CD14-positive monocyte (primary cell): ENCODE data around the gene PASD1. TPM values are rescaled to one million over a fixed set of nuclear protein-coding genes. Genes with fewer than 3 reads are reported as not detected.

Experiments
- DNase-seq, 3 donors: peaks; one replicate each; pipeline ENCODE4 v3.0.0-alpha.2; 2011 to 2022
- H2AFZ ChIP-seq: 2 replicates; pipeline ENCODE4 v1.6.0; 2012; ENCODE audit warnings: mild to moderate bottlenecking, low read depth, low read length, inconsistent platforms; ENCODE audit not compliant: insufficient read depth, poor library complexity, severe bottlenecking
- H3K27ac ChIP-seq, 2 donors: 1 replicate in 1 of 2; 2 replicates in 1 of 2; pipeline ENCODE4 v1.5.1; 2012 to 2013; ENCODE audit warnings: low read length in 2 of 2, control low read depth in 1 of 2, inconsistent platforms in 1 of 2, low read depth in 1 of 2, mild to moderate bottlenecking in 1 of 2
- H3K27me3 ChIP-seq, 2 donors: one replicate each; pipeline versions ENCODE4 v1.6.0 to v1.6.1; 2011 to 2013; ENCODE audit warnings: low read length in 2 of 2; ENCODE audit not compliant: control insufficient read depth in 2 of 2, insufficient read depth in 2 of 2
- H3K36me3 ChIP-seq, 2 donors: replicated peaks in 1 of 2; 1 replicate in 1 of 2; 2 replicates in 1 of 2; pipeline versions ENCODE4 v1.5.1 to v1.6.1; 2012 to 2013; ENCODE audit warnings: low read length in 2 of 2, control low read depth in 1 of 2, inconsistent platforms in 1 of 2, mild to moderate bottlenecking in 1 of 2; ENCODE audit not compliant: insufficient read depth in 2 of 2, control insufficient read depth in 1 of 2
- H3K4me1 ChIP-seq, 2 donors: 1 replicate in 1 of 2; 2 replicates in 1 of 2; pipeline versions ENCODE4 v1.5.1 to v1.6.1; 2012 to 2013; ENCODE audit warnings: low read length in 2 of 2, control low read depth in 1 of 2, inconsistent platforms in 1 of 2, mild to moderate bottlenecking in 1 of 2, moderate library complexity in 1 of 2; ENCODE audit not compliant: insufficient read depth in 2 of 2, control insufficient read depth in 1 of 2
- H3K4me2 ChIP-seq: replicated peaks from 2 replicates; pipeline ENCODE3; 2012; ENCODE audit warnings: low read length, moderate library complexity, mild to moderate bottlenecking; ENCODE audit not compliant: poor library complexity, severe bottlenecking; ENCODE audit errors: extremely low read depth
- H3K4me3 ChIP-seq, 3 experiments: fragments of 200-600 bp in 1 of 3; sonication (generic) in 1 of 3; replicated peaks in 1 of 3; 1 replicate in 2 of 3; 2 replicates in 1 of 3; pipeline ENCODE4 v1.5.1; 2011 to 2013; ENCODE audit warnings: low read length in 3 of 3, mild to moderate bottlenecking in 3 of 3, control low read depth in 2 of 3, low read depth in 2 of 3, inconsistent platforms in 1 of 3, moderate library complexity in 1 of 3
- H3K79me2 ChIP-seq: 2 replicates; pipeline ENCODE4 v1.6.0; 2012; ENCODE audit warnings: mild to moderate bottlenecking, control low read depth, inconsistent platforms, low read length, moderate library complexity; ENCODE audit not compliant: insufficient read depth
- H3K9ac ChIP-seq: 2 replicates; pipeline ENCODE4 v1.6.0; 2017; ENCODE audit warnings: low read length, mild to moderate bottlenecking; ENCODE audit not compliant: insufficient read depth, poor library complexity, severe bottlenecking
- H3K9me3 ChIP-seq, 2 donors: replicated peaks in 1 of 2; 1 replicate in 1 of 2; 2 replicates in 1 of 2; pipeline versions ENCODE4 v1.5.1 to v1.6.1; 2012 to 2013; ENCODE audit warnings: low read length in 2 of 2, control low read depth in 1 of 2; ENCODE audit not compliant: control insufficient read depth in 1 of 2, insufficient read depth in 1 of 2
- H4K20me1 ChIP-seq: 2 replicates; pipeline ENCODE4 v1.6.0; 2012; ENCODE audit warnings: mild to moderate bottlenecking, low read length, control low read depth, moderate library complexity; ENCODE audit not compliant: insufficient read depth
- H3K27ac Mint-ChIP-seq, 7 donors: one replicate each; pipeline ENCODE4 v1.8.0; 2020; ENCODE audit warnings: mild to moderate bottlenecking in 7 of 7, mixed read lengths in 7 of 7, moderate library complexity in 6 of 7, inconsistent platforms in 2 of 7
- H3K27me3 Mint-ChIP-seq, 3 donors: one replicate each; pipeline ENCODE4 v1.8.0; 2021 to 2022; ENCODE audit warnings: low read depth in 3 of 3, mild to moderate bottlenecking in 3 of 3, mixed read lengths in 3 of 3, moderate library complexity in 3 of 3, inconsistent platforms in 1 of 3
- H3K36me3 Mint-ChIP-seq, 2 donors: one replicate each; pipeline ENCODE4 v1.8.0; 2020; ENCODE audit warnings: mixed read lengths in 2 of 2, inconsistent platforms in 1 of 2, mild to moderate bottlenecking in 1 of 2
- H3K4me1 Mint-ChIP-seq: one replicate; pipeline ENCODE4 v1.8.0; 2020; ENCODE audit warnings: mild to moderate bottlenecking, mixed read lengths
- H3K4me3 Mint-ChIP-seq, 2 donors: one replicate each; pipeline ENCODE4 v1.8.0; 2020; ENCODE audit warnings: mild to moderate bottlenecking in 2 of 2, mixed read lengths in 2 of 2, moderate library complexity in 1 of 2
- H3K9me3 Mint-ChIP-seq, 7 donors: one replicate each; pipeline ENCODE4 v1.8.0; 2020 to 2022; ENCODE audit warnings: mixed read lengths in 7 of 7, mild to moderate bottlenecking in 6 of 7, moderate library complexity in 6 of 7, inconsistent platforms in 2 of 7
- CTCF ChIP-seq: fragments of 200-600 bp; IDR thresholded peaks from one replicate; pipeline ENCODE4 v1.8.0; 2022; ENCODE audit warnings: antibody characterized with exemption, mild to moderate bottlenecking
- WGBS: methylation state at CpG from one replicate; pipeline ENCODE4 v1.1.5; 2013; ENCODE audit warnings: missing lambda C conversion rate; ENCODE audit not compliant: insufficient coverage; 5-methylcytosine and 5-hydroxymethylcytosine counted together
- intact Hi-C, 2 donors: fragments of 100-400 bp; cut with micrococcal nuclease; formaldehyde crosslinking; loops; one replicate each; pipeline versions ENCODE4 v1.15.0 to v1.15.1; 2023
- polyA plus RNA-seq, 3 donors: library from polyadenylated mRNA; depleted of rRNA in 1 of 3; unstranded in 2 of 3; stranded (reverse) in 1 of 3; fragments of 300-500 nt in 2 of 3; fragments of >200 nt in 1 of 3; fragmentation: Illumina TruSeq in 2 of 3; gene quantifications; 1 replicate in 2 of 3; 2 replicates in 1 of 3; pipeline ENCODE4 v1.2.3, GENCODE V29; 2012 to 2021

PASD1 gene
- polyA plus RNA-seq, 3 donors, result not detected

DNA sequence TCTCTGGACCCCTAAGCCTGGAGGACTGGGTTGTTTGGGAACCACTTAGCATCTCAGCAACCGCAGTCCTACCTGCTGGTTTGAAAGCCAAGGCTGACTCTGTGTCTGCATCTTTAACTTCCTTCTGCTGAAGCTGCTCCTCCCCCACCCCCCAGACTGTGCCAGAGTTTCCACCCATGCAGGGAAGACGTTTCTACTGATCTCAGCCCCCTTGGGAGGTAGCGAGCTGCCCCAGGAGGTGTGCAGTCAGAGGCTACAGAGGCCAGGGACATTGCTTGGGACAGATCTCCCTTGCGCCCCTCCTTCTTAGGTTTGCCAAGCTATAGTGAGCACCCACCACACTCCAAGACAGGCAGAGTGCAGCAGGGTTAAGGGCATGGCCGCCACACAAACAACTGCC lies 147.7 kb downstream of the PASD1 start:
- Mint-ChIP-seq H3K36me3 (no peaks in the 10 kb centered on the region), H3K27me3 (peaks cover 0 to 4% (median 2%) of the 10 kb centered on the region in 3 donors), H3K27ac (no peak overlapping the region), H3K9me3 (peaks cover 0 to 2% (median 0%) of the 10 kb centered on the region in 7 donors), H3K4me1 (no peaks in the 10 kb centered on the region), H3K4me3 (no peak overlapping the region)
- Histone ChIP-seq H3K4me1 (no peaks in the 10 kb centered on the region), H3K4me2 (no peak overlapping the region), H3K79me2 (no peaks in the 10 kb centered on the region), H4K20me1 (no peaks in the 10 kb centered on the region), H3K27ac (no peak overlapping the region), H3K9ac (no peak overlapping the region), H3K9me3 (no peaks in the 10 kb centered on the region), H2AFZ (no peak overlapping the region), H3K4me3 (no peak overlapping the region), H3K27me3 (no peaks in the 10 kb centered on the region), H3K36me3 (no peaks in the 10 kb centered on the region)
- DNase-seq, result no peak
- TF ChIP-seq CTCF, result no peak
- 60% methylated on average over 3 of the region's 5 CpGs for WGBS
- intact Hi-C loops, result no loop called here

- Histone ChIP-seq H4K20me1 (no peaks in the 10 kb centered on the region), H3K9ac (no peak overlapping the region), H3K9me3 (no peaks in the 10 kb centered on the region), H3K27ac (no peak overlapping the region), H3K36me3 (no peaks in the 10 kb centered on the region), H3K4me1 (no peaks in the 10 kb centered on the region), H3K4me3 (no peak overlapping the region), H3K79me2 (no peaks in the 10 kb centered on the region), H2AFZ (no peak overlapping the region), H3K4me2 (no peak overlapping the region), H3K27me3 (no peaks in the 10 kb centered on the region)
- intact Hi-C loops, result no loop called here
- Mint-ChIP-seq H3K27me3 (peaks cover 1 to 5% (median 2%) of the 10 kb centered on the region in 3 donors), H3K4me1 (no peaks in the 10 kb centered on the region), H3K27ac (no peak overlapping the region), H3K9me3 (no peaks in the 10 kb centered on the region), H3K36me3 (no peaks in the 10 kb centered on the region), H3K4me3 (no peak overlapping the region)
- no peak for DNase-seq
- no peak for TF ChIP-seq CTCF
- WGBS, result no CpG with 5 or more reads among the region's 2 CpGs
These were observed 148.3 kb downstream of the PASD1 start for GRCh38 chrX:151711787-151712186.
